Measurements from ENCODE around the gene MYL4.
"Not testable (repeated sequence)": the region's sequence is repeated elsewhere in the genome, so short reads cannot be mapped to it uniquely, and the experiment has no call there.

Gene MYL4

GRCh38 chr17:47221154-47221553, 12.0 kb downstream of the MYL4 start:
- no peak for DNase-seq (ENCODE audit: low read depth in 2 of 2)

GRCh38 chr17:47222047-47222446, 12.9 kb downstream of the MYL4 start:
- DNase-seq (ENCODE audit: low read depth in 2 of 2), result no peak

- no peak for DNase-seq (ENCODE audit: low read depth in 2 of 2)
Observed at GRCh38 chr17:47223007-47223406, 13.9 kb downstream of the MYL4 start.

- no peak for DNase-seq (ENCODE audit: low read depth in 2 of 2)
Observed at GRCh38 chr17:47223460-47223859, 14.3 kb downstream of the MYL4 start.

GRCh38 chr17:47224077-47224476, 14.9 kb downstream of the MYL4 start:
- DNase-seq (ENCODE audit: low read depth in 2 of 2), result not testable (repeated sequence)

- no peak for DNase-seq (ENCODE audit: low read depth in 2 of 2)
Observed at GRCh38 chr17:47224966-47225365, 15.8 kb downstream of the MYL4 start.

- no peak for DNase-seq (ENCODE audit: low read depth in 2 of 2)
Observed at GRCh38 chr17:47225436-47225858, 16.3 kb downstream of the MYL4 start.

GRCh38 chr17:47225911-47226688, 17.0 kb downstream of the MYL4 start:
- DNase-seq (ENCODE audit: low read depth in 2 of 2), result no peak

GRCh38 chr17:47227862-47228261, 18.7 kb downstream of the MYL4 start:
- no peak for DNase-seq (ENCODE audit: low read depth in 2 of 2)

GRCh38 chr17:47229535-47230443, 20.6 kb downstream of the MYL4 start:
- peak; percentile 59 to 74 for DNase-seq (ENCODE audit: low read depth in 2 of 2)

- DNase-seq (ENCODE audit: low read depth in 2 of 2), result no peak
Observed at GRCh38 chr17:47230864-47231263, 21.7 kb downstream of the MYL4 start.

- DNase-seq (ENCODE audit: low read depth in 2 of 2), result no peak
Observed at GRCh38 chr17:47231334-47231733, 22.2 kb downstream of the MYL4 start.

- DNase-seq (ENCODE audit: low read depth in 2 of 2), result no peak
Observed at GRCh38 chr17:47231866-47232265, 22.7 kb downstream of the MYL4 start.

- no peak for DNase-seq (ENCODE audit: low read depth in 2 of 2)
Observed at GRCh38 chr17:47232465-47232864, 23.3 kb downstream of the MYL4 start.

GRCh38 chr17:47235506-47235905, 26.4 kb downstream of the MYL4 start:
- DNase-seq (ENCODE audit: low read depth in 2 of 2), result no peak

- DNase-seq (ENCODE audit: low read depth in 2 of 2), result no peak
Observed at GRCh38 chr17:47235923-47236322, 26.8 kb downstream of the MYL4 start.

- no peak for DNase-seq (ENCODE audit: low read depth in 2 of 2)
Observed at GRCh38 chr17:47237841-47238240, 28.7 kb downstream of the MYL4 start.

- no peak for DNase-seq (ENCODE audit: low read depth in 2 of 2)
Observed at GRCh38 chr17:47238321-47239010, 29.3 kb downstream of the MYL4 start.

GRCh38 chr17:47239619-47239966, 30.4 kb downstream of the MYL4 start:
- DNase-seq (ENCODE audit: low read depth in 2 of 2), result no peak

- DNase-seq (ENCODE audit: low read depth in 2 of 2), result no peak
Observed at GRCh38 chr17:47239967-47240651, 31.0 kb downstream of the MYL4 start.

GRCh38 chr17:47240806-47241205, 31.7 kb downstream of the MYL4 start:
- DNase-seq (ENCODE audit: low read depth in 2 of 2), result no peak

GRCh38 chr17:47242648-47243047, 33.5 kb downstream of the MYL4 start:
- no peak for DNase-seq (ENCODE audit: low read depth in 2 of 2)
